ENCODE results near the gene RERE.

The RERE gene

GRCh38 chr1:8753736-8754135 lies 63.7 kb downstream of the RERE start:
- DNase-seq (ENCODE audit: low read depth) = no peak
- TF ChIP-seq CTCF (IDR thresholded peaks at IDR 0.05; ENCODE audit: insufficient read depth, low read depth, low read length, missing control alignments) = no peak
- no peak overlapping the region for H3K4me3 ChIP-seq (ENCODE audit: low read depth, low read length)

- no peak overlapping the region for H3K4me3 ChIP-seq (ENCODE audit: low read depth, low read length)
- no peak for TF ChIP-seq CTCF (IDR thresholded peaks at IDR 0.05; ENCODE audit: insufficient read depth, low read depth, low read length, missing control alignments)
- no peak for DNase-seq (ENCODE audit: low read depth)
Observed at GRCh38 chr1:8752921-8753713, 64.3 kb downstream of the RERE start.

DNA sequence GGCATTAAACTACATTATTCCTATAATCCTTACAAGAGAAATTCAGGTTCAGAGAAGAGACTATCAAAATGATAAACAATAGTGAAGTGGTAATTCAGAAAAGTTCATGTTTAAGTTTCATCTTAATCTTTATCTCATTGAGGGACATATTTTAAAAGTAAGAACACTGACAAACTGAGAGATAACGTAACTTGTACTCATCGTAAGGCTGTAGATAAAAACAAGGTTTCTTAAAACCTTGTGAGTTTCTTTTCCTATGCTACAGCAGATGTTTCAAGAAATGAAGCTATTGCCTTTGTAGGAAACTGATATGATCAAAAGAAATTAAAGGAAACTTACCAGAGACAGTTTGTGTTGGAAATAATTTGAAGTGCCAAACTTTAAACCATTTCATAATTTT lies 65.0 kb downstream of the RERE start:
- DNase-seq (ENCODE audit: low read depth) = no peak
- no peak overlapping the region for H3K4me3 ChIP-seq (ENCODE audit: low read depth, low read length)
- TF ChIP-seq CTCF (IDR thresholded peaks at IDR 0.05; ENCODE audit: insufficient read depth, low read depth, low read length, missing control alignments) = no peak

GRCh38 chr1:8751984-8752383 lies 65.5 kb downstream of the RERE start:
- H3K4me3 ChIP-seq (ENCODE audit: low read depth, low read length) = no peak overlapping the region
- TF ChIP-seq CTCF (IDR thresholded peaks at IDR 0.05; ENCODE audit: insufficient read depth, low read depth, low read length, missing control alignments) = no peak
- no peak for DNase-seq (ENCODE audit: low read depth)

GRCh38 chr1:8747879-8748825 lies 69.3 kb downstream of the RERE start:
- TF ChIP-seq CTCF (IDR thresholded peaks at IDR 0.05; ENCODE audit: insufficient read depth, low read depth, low read length, missing control alignments) = no peak
- no peak overlapping the region for H3K4me3 ChIP-seq (ENCODE audit: low read depth, low read length)
- DNase-seq (ENCODE audit: low read depth) = no peak

DNA sequence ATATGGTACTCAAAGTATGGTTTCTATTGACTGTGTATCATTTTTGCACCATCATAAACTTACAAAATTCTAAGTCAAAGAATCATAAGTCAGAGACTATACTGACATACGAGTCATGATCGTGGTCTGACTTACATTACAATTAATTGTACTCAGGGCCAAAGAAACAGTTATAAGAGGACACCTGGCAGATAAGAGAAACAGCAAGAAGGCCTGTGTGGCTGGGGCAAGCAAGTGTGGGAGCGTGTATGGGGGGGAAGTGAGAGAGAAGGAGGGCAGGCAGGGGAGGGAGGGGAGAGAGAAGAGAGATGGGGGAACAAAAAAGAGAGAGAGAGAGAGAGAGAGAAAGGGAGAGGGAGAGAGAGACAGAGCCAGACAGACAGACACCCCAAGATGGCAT lies 70.9 kb downstream of the RERE start:
- no peak for DNase-seq (ENCODE audit: low read depth)
- no peak overlapping the region for H3K4me3 ChIP-seq (ENCODE audit: low read depth, low read length)
- TF ChIP-seq CTCF (IDR thresholded peaks at IDR 0.05; ENCODE audit: insufficient read depth, low read depth, low read length, missing control alignments) = no peak
